Panc1 (cell line): ENCODE measurements around the gene NDUFV3. TPM values are rescaled to one million over a fixed set of nuclear protein-coding genes. Genes with fewer than 3 reads are reported as not detected.

Experiments
- ATAC-seq: fragments of 200-7000 bp; cut with Tn5 transposase; 2 replicates; pipeline ENCODE4 v1.9.1; 2020; ENCODE audit warnings: mild to moderate bottlenecking, moderate library complexity
- BruUV-seq: library from RNA; stranded (reverse); fragments of 400-500 nt; replicated peaks from 2 replicates; lab custom pipeline; 2021; lab: Mats Ljungman, UMichigan
- CTCF ChIA-PET: fragments of 300-600 bp; sonication (Branson Sonifier 250); formaldehyde crosslinking; loops from one replicate; lab custom pipeline; 2022; ENCODE audit warnings: antibody characterized with exemption; lab: Charles Lee
- POLR2A ChIA-PET: fragments of 300-600 bp; sonication (Branson Sonifier 250); formaldehyde crosslinking; loops from one replicate; lab custom pipeline; 2022; ENCODE audit warnings: antibody characterized with exemption; lab: Charles Lee
- DNase-seq: peaks from one replicate; pipeline ENCODE4 v3.0.0-alpha.2; 2010; ENCODE audit warnings: low read depth, low spot score
- H3K27ac ChIP-seq: 2 replicates; pipeline ENCODE4 v1.5.1; 2011; ENCODE audit warnings: mild to moderate bottlenecking, low read length, inconsistent platforms
- H3K27me3 ChIP-seq: fragments of 200-500 bp; sonication (Bioruptor generic); 2 replicates; pipeline ENCODE4 v1.6.0; 2014; ENCODE audit warnings: low read length, inconsistent platforms; ENCODE audit not compliant: control insufficient read depth, insufficient read depth
- H3K36me3 ChIP-seq: fragments of 200-500 bp; sonication (Bioruptor generic); 2 replicates; pipeline ENCODE4 v1.5.1; 2014; ENCODE audit warnings: inconsistent platforms, mild to moderate bottlenecking, low read length, moderate library complexity; ENCODE audit not compliant: control insufficient read depth, insufficient read depth
- H3K4me1 ChIP-seq: 2 replicates; pipeline ENCODE4 v1.5.1; 2011; ENCODE audit warnings: inconsistent platforms, mild to moderate bottlenecking, low read length, moderate library complexity; ENCODE audit not compliant: control insufficient read depth, insufficient read depth
- H3K4me3 ChIP-seq, 2 experiments: 2 replicates each; pipeline ENCODE4 v1.5.1; 2011 to 2012; ENCODE audit warnings: low read depth in 2 of 2, low read length in 2 of 2, mild to moderate bottlenecking in 2 of 2, inconsistent platforms in 1 of 2, moderate library complexity in 1 of 2
- H3K9me3 ChIP-seq: fragments of 200-500 bp; sonication (Bioruptor generic); 2 replicates; pipeline ENCODE4 v1.5.1; 2014; ENCODE audit warnings: low read depth, mild to moderate bottlenecking, inconsistent platforms, low read length, moderate library complexity; ENCODE audit not compliant: control insufficient read depth, insufficient read depth
- CTCF ChIP-seq: fragments of 450-650 bp; IDR thresholded peaks from 2 replicates; pipeline ENCODE4 v1.5.1; 2017; ENCODE audit warnings: mild to moderate bottlenecking
- POLR2AphosphoS5 ChIP-seq: IDR thresholded peaks from 2 replicates; pipeline ENCODE4 v1.6.1; 2012; ENCODE audit warnings: mild to moderate bottlenecking, low read depth, low read length, moderate library complexity
- REST ChIP-seq, 2 experiments: IDR thresholded peaks; 2 replicates each; pipeline ENCODE4 v1.6.1; 2011 to 2012; ENCODE audit warnings: low read depth in 2 of 2, control low read depth in 1 of 2, low read length in 1 of 2, mild to moderate bottlenecking in 1 of 2, moderate library complexity in 1 of 2; ENCODE audit not compliant: insufficient read depth in 1 of 2
- SIN3A ChIP-seq: IDR thresholded peaks from 2 replicates; pipeline ENCODE4 v1.6.1; 2012; ENCODE audit warnings: low read depth, mild to moderate bottlenecking, low read length, moderate library complexity, borderline replicate concordance; ENCODE audit not compliant: insufficient read depth
- TCF7L2 ChIP-seq: IDR thresholded peaks from 2 replicates; pipeline ENCODE4 v1.6.1; 2011; ENCODE audit warnings: mild to moderate bottlenecking, low read depth, low read length, inconsistent platforms
- in situ Hi-C: cut with HindIII; loops from 2 replicates; pipeline ENCODE4 v1.10.0; 2016; ENCODE audit warnings: low sequenced_read_pairs, low pct_unique_long_range_greater_than_20kb
- intact Hi-C: fragments of 100-400 bp; cut with micrococcal nuclease; formaldehyde crosslinking; loops from one replicate; pipeline ENCODE4 v1.10.0; 2022; ENCODE audit not compliant: unreplicated experiment
- total RNA-seq: library from RNA; stranded (reverse); gene quantifications from one replicate; pipeline ENCODE4 v1.2.1, GENCODE V29; 2021; ENCODE audit not compliant: unreplicated experiment

NDUFV3 gene
- total RNA-seq, 1 experiment from 2014 or later: 21.1 TPM

GRCh38 chr21:42848932-42849758 lies 44.0 kb upstream of the NDUFV3 start:
- Histone ChIP-seq H3K36me3 (no peaks in the 10 kb centered on the region; the same call in 1 of the 2 replicates), H3K4me3 (no peak overlapping the region), H3K4me1 (no peaks in the 10 kb centered on the region), H3K9me3 (no peaks in the 10 kb centered on the region), H3K27ac (no peak overlapping the region), H3K27me3 (no peaks in the 10 kb centered on the region)
- no peak for DNase-seq
- no peak for ATAC-seq
- intact Hi-C loops (no loop called here), in situ Hi-C loops (no loop called here)
- ChIA-PET POLR2A (no interaction called here), CTCF (no interaction called here)
- no TSS peak for BruUV-seq
- TF ChIP-seq POLR2AphosphoS5 (no peak), SIN3A (no peak), CTCF (no peak), REST (IDR thresholded peaks at IDR 0.05; ENCODE audit: insufficient read depth in 1 of 2, low read depth in 2 of 2, low read length in 1 of 2) (no peak), TCF7L2 (no peak)

- DNase-seq: no peak
- ChIA-PET POLR2A (no interaction called here), CTCF (no interaction called here)
- no peaks in the 10 kb centered on the region for H3K4me1 ChIP-seq
- H3K27me3 ChIP-seq: no peaks in the 10 kb centered on the region
- H3K27ac ChIP-seq: no peak overlapping the region
- ATAC-seq: no peak
- H3K9me3 ChIP-seq: no peaks in the 10 kb centered on the region
- no TSS peak for BruUV-seq
- intact Hi-C loops (no loop called here), in situ Hi-C loops (no loop called here)
- no peak overlapping the region for H3K4me3 ChIP-seq
- TF ChIP-seq REST (IDR thresholded peaks at IDR 0.05; ENCODE audit: insufficient read depth in 1 of 2, low read depth in 2 of 2, low read length in 1 of 2) (no peak), SIN3A (no peak), TCF7L2 (no peak), POLR2AphosphoS5 (no peak), CTCF (no peak)
- H3K36me3 ChIP-seq: no peaks in the 10 kb centered on the region; the same call in 1 of the 2 replicates
Observed at GRCh38 chr21:42849759-42850412, 43.2 kb upstream of the NDUFV3 start.
